Measurements from ENCODE around the gene SLC24A3. TPM values are rescaled to one million over a fixed set of nuclear protein-coding genes. Genes with fewer than 3 reads are reported as not detected.

Gene SLC24A3
- total and polyA plus RNA-seq, 2 of the 13 experiments (the other 11 are each of a cell fraction or from before 2014, with no cell fraction given): not detected

- TF ChIP-seq ZNF839 (CRISPR knock-in tag; IDR thresholded peaks at IDR 0.05; ENCODE audit: borderline replicate concordance) (0 out of 2 replicates have a peak, but pooled peaks have one; percentile 62), GATA4 (IDR thresholded peaks at IDR 0.05; ENCODE audit: borderline replicate concordance, low read depth) (no peak), ZNF318 (CRISPR knock-in tag; IDR thresholded peaks at IDR 0.05) (no peak), RNF2 (conservative IDR thresholded peaks at IDR 0.05; ENCODE audit: low read depth) (no peak), NFE2L1 (CRISPR knock-in tag; IDR thresholded peaks at IDR 0.05; ENCODE audit: borderline replicate concordance) (no peak), ZNF616 (CRISPR knock-in tag; IDR thresholded peaks at IDR 0.05; ENCODE audit: low read depth) (peak; percentile 78), ZBTB38 (CRISPR knock-in tag; IDR thresholded peaks at IDR 0.05) (no peak), HNRNPL (IDR thresholded peaks at IDR 0.05; ENCODE audit: low read depth, low read length) (peak; percentile 58; the same call in 1 of the 2 replicates), TP53 (CRISPR knock-in tag; conservative IDR thresholded peaks at IDR 0.05) (no peak), ZNF552 (CRISPR knock-in tag; IDR thresholded peaks at IDR 0.05; ENCODE audit: borderline replicate concordance) (no peak), THAP7 (CRISPR knock-in tag; IDR thresholded peaks at IDR 0.05) (peak; percentile 96), UBTF (CRISPR knock-in tag; IDR thresholded peaks at IDR 0.05) (peak; percentile 69; the same call in 1 of the 2 replicates), FOXM1 (CRISPR knock-in tag; IDR thresholded peaks at IDR 0.05) (no peak), ZFAT (CRISPR knock-in tag; conservative IDR thresholded peaks at IDR 0.05) (no peak)
- TF ChIP-seq, protein P1, sequence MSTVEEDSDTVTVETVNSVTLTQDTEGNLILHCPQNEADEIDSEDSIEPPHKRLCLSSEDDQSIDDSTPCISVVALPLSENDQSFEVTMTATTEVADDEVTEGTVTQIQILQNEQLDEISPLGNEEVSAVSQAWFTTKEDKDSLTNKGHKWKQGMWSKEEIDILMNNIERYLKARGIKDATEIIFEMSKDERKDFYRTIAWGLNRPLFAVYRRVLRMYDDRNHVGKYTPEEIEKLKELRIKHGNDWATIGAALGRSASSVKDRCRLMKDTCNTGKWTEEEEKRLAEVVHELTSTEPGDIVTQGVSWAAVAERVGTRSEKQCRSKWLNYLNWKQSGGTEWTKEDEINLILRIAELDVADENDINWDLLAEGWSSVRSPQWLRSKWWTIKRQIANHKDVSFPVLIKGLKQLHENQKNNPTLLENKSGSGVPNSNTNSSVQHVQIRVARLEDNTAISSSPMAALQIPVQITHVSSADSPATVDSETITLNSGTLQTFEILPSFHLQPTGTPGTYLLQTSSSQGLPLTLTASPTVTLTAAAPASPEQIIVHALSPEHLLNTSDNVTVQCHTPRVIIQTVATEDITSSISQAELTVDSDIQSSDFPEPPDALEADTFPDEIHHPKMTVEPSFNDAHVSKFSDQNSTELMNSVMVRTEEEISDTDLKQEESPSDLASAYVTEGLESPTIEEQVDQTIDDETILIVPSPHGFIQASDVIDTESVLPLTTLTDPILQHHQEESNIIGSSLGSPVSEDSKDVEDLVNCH (CRISPR knock-in tag; IDR thresholded peaks at IDR 0.05): no peak
These were observed 546.3 kb downstream of the SLC24A3 start (continued) for GRCh38 chr20:19758501-19759331.
